SK-N-SH (cell line): ENCODE measurements around the gene RPEL1. TPM values are rescaled to one million over a fixed set of nuclear protein-coding genes. Genes with fewer than 3 reads are reported as not detected.

Experiments used
- CTCF ChIA-PET: fragments of 300-600, 350-600 bp; formaldehyde crosslinking; extraction: SDS; loops from one replicate; lab custom pipeline; 2021; lab: Yijun Ruan, JAX
- POLR2A ChIA-PET: fragments of 350-600 bp; sonication (Branson Sonifier 250); formaldehyde crosslinking; extraction: SDS; loops from one replicate; lab custom pipeline; 2020; ENCODE audit warnings: antibody characterized with exemption, inconsistent platforms; lab: Yijun Ruan, JAX
- DNase-seq: peaks from one replicate; pipeline ENCODE4 v3.0.0; 2012
- H2AFZ ChIP-seq: fragments of 200-600 bp; sonication (generic); 2 replicates; pipeline ENCODE4 v1.8.1; 2016; ENCODE audit warnings: antibody characterized with exemption, mild to moderate bottlenecking, low read depth
- H3F3A ChIP-seq: fragments of 200-600 bp; sonication (generic); replicated peaks from 2 replicates; pipeline ENCODE3; 2016; ENCODE audit warnings: antibody characterized with exemption, mild to moderate bottlenecking; ENCODE audit not compliant: insufficient read depth
- H3K27ac ChIP-seq, 2 experiments: fragments of 200-500 bp in 1 of 2; fragments of 200-600 bp in 1 of 2; sonication (Bioruptor generic) in 1 of 2; sonication (generic), shearing (Covaris generic) in 1 of 2; 2 replicates each; pipeline versions ENCODE4 v1.5.1 to v1.6.1; 2014 to 2016; ENCODE audit warnings: low read depth in 2 of 2, inconsistent platforms in 1 of 2, low read length in 1 of 2, mild to moderate bottlenecking in 1 of 2, mixed read lengths in 1 of 2
- H3K27me3 ChIP-seq: fragments of 200-600 bp; sonication (generic), shearing (Covaris generic); 2 replicates; pipeline ENCODE4 v1.6.1; 2016; ENCODE audit warnings: mixed run types; ENCODE audit not compliant: insufficient read depth
- H3K36me3 ChIP-seq, 2 experiments: fragments of 200-500 bp in 1 of 2; fragments of 200-600 bp in 1 of 2; sonication (Bioruptor generic) in 1 of 2; sonication (generic) in 1 of 2; replicated peaks in 1 of 2; 2 replicates each; pipeline versions ENCODE3 to v1.5.1; 2014 to 2016; ENCODE audit warnings: low read length in 1 of 2, mild to moderate bottlenecking in 1 of 2; ENCODE audit not compliant: insufficient read depth in 2 of 2, control insufficient read depth in 1 of 2
- H3K4me1 ChIP-seq, 2 experiments: fragments of 200-500 bp in 1 of 2; fragments of 200-600 bp in 1 of 2; sonication (Bioruptor generic) in 1 of 2; sonication (generic), shearing (Covaris generic) in 1 of 2; 2 replicates each; pipeline versions ENCODE4 v1.5.1 to v1.6.1; 2014 to 2016; ENCODE audit warnings: low read depth in 1 of 2, low read length in 1 of 2, mixed run types in 1 of 2; ENCODE audit not compliant: insufficient read depth in 2 of 2, control insufficient read depth in 1 of 2
- H3K4me2 ChIP-seq: fragments of 200-600 bp; sonication (generic), shearing (Covaris generic); 2 replicates; pipeline ENCODE4 v1.6.1; 2017; ENCODE audit warnings: mixed run types
- H3K4me3 ChIP-seq, 2 experiments: fragments of 200-500 bp in 1 of 2; fragments of 200-600 bp in 1 of 2; sonication (Bioruptor generic) in 1 of 2; sonication (generic), shearing (Covaris generic) in 1 of 2; 2 replicates each; pipeline versions ENCODE4 v1.5.1 to v1.8.1; 2014 to 2016; ENCODE audit warnings: low read depth in 2 of 2, inconsistent platforms in 1 of 2, low read length in 1 of 2, mild to moderate bottlenecking in 1 of 2, mixed read lengths in 1 of 2, moderate library complexity in 1 of 2
- H3K79me2 ChIP-seq: fragments of 200-600 bp; sonication (generic); 2 replicates; pipeline ENCODE4 v1.8.1; 2017; ENCODE audit warnings: mild to moderate bottlenecking; ENCODE audit not compliant: insufficient read depth
- H3K9ac ChIP-seq: fragments of 200-600 bp; sonication (generic); 2 replicates; pipeline ENCODE4 v1.6.1; 2017; ENCODE audit warnings: mixed run types
- H3K9me2 ChIP-seq: fragments of 200-600 bp; sonication (generic); 2 replicates; pipeline ENCODE4 v1.6.1; 2017; ENCODE audit warnings: mixed run types
- H3K9me3 ChIP-seq: fragments of 200-600 bp; sonication (generic); 2 replicates; pipeline ENCODE4 v1.6.1; 2017; ENCODE audit warnings: mixed run types, mild to moderate bottlenecking, moderate library complexity
- H4K20me1 ChIP-seq: fragments of 200-600 bp; sonication (generic); 2 replicates; pipeline ENCODE4 v1.6.1; 2017; ENCODE audit warnings: mild to moderate bottlenecking, mixed run types; ENCODE audit not compliant: insufficient read depth
- CTCF ChIP-seq: fragments of 200-600 bp; sonication (generic); IDR thresholded peaks from 2 replicates; pipeline ENCODE4 v1.6.1; 2017; ENCODE audit warnings: antibody characterized with exemption, mild to moderate bottlenecking, moderate library complexity
- EP300 ChIP-seq, 2 experiments: IDR thresholded peaks; 2 replicates each; pipeline versions ENCODE4 v1.4.0 to v1.6.1; 2012; ENCODE audit warnings: borderline replicate concordance in 1 of 2, low read depth in 1 of 2, low read length in 1 of 2
- EZH2phosphoT487 ChIP-seq: fragments of 200-600 bp; sonication (generic); IDR thresholded peaks from 2 replicates; pipeline ENCODE4 v1.6.1; 2017; ENCODE audit warnings: low read depth, mixed run types, mild to moderate bottlenecking, antibody characterized with exemption, moderate library complexity, borderline replicate concordance
- FOSL2 ChIP-seq: IDR thresholded peaks from 2 replicates; pipeline ENCODE4 v1.4.0; 2012; ENCODE audit warnings: low read depth, mild to moderate bottlenecking, moderate library complexity, borderline replicate concordance
- GABPA ChIP-seq: IDR thresholded peaks from 2 replicates; pipeline ENCODE4 v1.4.0; 2012; ENCODE audit warnings: low read depth, mild to moderate bottlenecking
- IRF3 ChIP-seq: fragments of 150-350 bp; IDR thresholded peaks from 2 replicates; pipeline ENCODE4 v1.6.1; 2016; ENCODE audit warnings: mild to moderate bottlenecking, low read depth, low read length
- MAX ChIP-seq: IDR thresholded peaks from 2 replicates; pipeline ENCODE4 v1.4.0; 2012; ENCODE audit warnings: low read depth
- MXI1 ChIP-seq: IDR thresholded peaks from 2 replicates; pipeline ENCODE4 v1.6.1; 2012; ENCODE audit warnings: mild to moderate bottlenecking, low read depth, low read length, improper control_type of control experiment
- NRF1 ChIP-seq: IDR thresholded peaks from 2 replicates; pipeline ENCODE4 v1.6.1; 2012; ENCODE audit warnings: low read depth, mild to moderate bottlenecking, low read length
- PBX3 ChIP-seq: IDR thresholded peaks from 2 replicates; pipeline ENCODE4; 2012
- POLR2AphosphoS5 ChIP-seq: IDR thresholded peaks from 2 replicates; pipeline ENCODE4 v1.6.1; 2012; ENCODE audit warnings: low read depth, low read length
- RAD21 ChIP-seq: IDR thresholded peaks from 2 replicates; pipeline ENCODE4 v1.6.1; 2012; ENCODE audit warnings: mild to moderate bottlenecking, low read length
- RCOR1 ChIP-seq: fragments of 150-350 bp; IDR thresholded peaks from 2 replicates; pipeline ENCODE4 v1.6.1; 2017; ENCODE audit warnings: antibody characterized with exemption, low read length
- RFX5 ChIP-seq: IDR thresholded peaks from 2 replicates; pipeline ENCODE4 v1.6.1; 2012; ENCODE audit warnings: mild to moderate bottlenecking, improper control_type of control experiment, low read length
- SIN3A ChIP-seq: IDR thresholded peaks from 2 replicates; pipeline ENCODE4 v1.6.1; 2012; ENCODE audit warnings: low read depth, mild to moderate bottlenecking, low read length, moderate library complexity, borderline replicate concordance
- SMC3 ChIP-seq: IDR thresholded peaks from 2 replicates; pipeline ENCODE4 v1.6.1; 2012; ENCODE audit warnings: low read depth, low read length, improper control_type of control experiment
- TCF12 ChIP-seq: IDR thresholded peaks from 2 replicates; pipeline ENCODE4 v1.4.0; 2012
- USF1 ChIP-seq: IDR thresholded peaks from 2 replicates; pipeline ENCODE4 v1.4.0; 2012; ENCODE audit warnings: low read depth, borderline replicate concordance
- USF2 ChIP-seq: fragments of 150-350 bp; IDR thresholded peaks from 2 replicates; pipeline ENCODE4 v1.6.1; 2017; ENCODE audit warnings: antibody characterized with exemption, low read length, low read depth, borderline replicate concordance
- YY1 ChIP-seq: IDR thresholded peaks from 2 replicates; pipeline ENCODE4 v1.4.0; 2012; ENCODE audit warnings: low read depth, mild to moderate bottlenecking
- ZBTB33 ChIP-seq: IDR thresholded peaks from 2 replicates; pipeline ENCODE4 v1.4.0; 2012; ENCODE audit warnings: low read depth, borderline replicate concordance
- WGBS: methylation state at CpG from one replicate; pipeline ENCODE4 v1.1.6; 2017; ENCODE audit warnings: low lambda C conversion rate; 5-methylcytosine and 5-hydroxymethylcytosine counted together
- polyA plus RNA-seq, 3 experiments: library from polyadenylated mRNA; depleted of rRNA; stranded (reverse); fragments of >200 nt; gene quantifications; 2 replicates each; pipeline ENCODE4 v1.2.3, GENCODE V29; 2012

Gene RPEL1
- polyA plus RNA-seq, 1 of the 3 experiments (the other 2 are of a cell fraction) = not detected

GRCh38 chr10:103246324-103246723 lies 637 bp downstream of the RPEL1 start:
- Histone ChIP-seq H3K27ac (no peak overlapping the region), H3K9ac (no peak overlapping the region)
- TF ChIP-seq RAD21 (peak; percentile 30), SMC3 (0 out of 2 replicates have a peak, but pooled peaks have one; percentile 6), CTCF (peak; percentile 29), SIN3A (no peak)
- TF ChIP-seq, all 33 proteins: peak for 3
- Histone ChIP-seq H3K36me3 (no peaks in the 10 kb centered on the region), H2AFZ (no peak overlapping the region), H3F3A (peaks cover 4% of the 10 kb centered on the region), H3K4me3 (no peak overlapping the region), H3K79me2 (no peaks in the 10 kb centered on the region), H3K4me1 (peaks cover 3 to 10% of the 10 kb centered on the region in 2 experiments; a peak in 2 of 4 replicates), H4K20me1 (no peaks in the 10 kb centered on the region), H3K9me2 (no peaks in the 10 kb centered on the region), H3K27me3 (no peaks in the 10 kb centered on the region), H3K4me2 (no peak overlapping the region), H3K9me3 (no peaks in the 10 kb centered on the region)
- 62% methylated on average over 4 of the region's 4 CpGs for WGBS
- ChIA-PET POLR2A (no interaction called here), CTCF (interaction anchor here (0.9 to 1.4 kb wide), 2 partner anchors 149 to 328 kb away, joined by 3 to 4 read pairs; partner anchors contain the start of gene CNNM2)
- DNase-seq = no peak

- Histone ChIP-seq H3K4me2 (no peak overlapping the region), H3K36me3 (no peaks in the 10 kb centered on the region), H3K9ac (no peak overlapping the region), H4K20me1 (no peaks in the 10 kb centered on the region), H3K9me3 (no peaks in the 10 kb centered on the region), H3K27me3 (no peaks in the 10 kb centered on the region), H3K4me3 (no peak overlapping the region), H3K79me2 (no peaks in the 10 kb centered on the region), H3K9me2 (no peaks in the 10 kb centered on the region), H2AFZ (no peak overlapping the region), H3K27ac (no peak overlapping the region), H3K4me1 (no peaks in the 10 kb centered on the region), H3F3A (peaks cover 4% of the 10 kb centered on the region)
- WGBS = 64% methylated on average over 3 of the region's 3 CpGs
- no peak for DNase-seq
- ChIA-PET CTCF (no interaction called here), POLR2A (no interaction called here)
- TF ChIP-seq ZBTB33 = no peak
- no peak for TF ChIP-seq RFX5
- TF ChIP-seq PBX3 = no peak
- TF ChIP-seq GABPA = no peak
- TF ChIP-seq YY1 = no peak
- TF ChIP-seq TCF12 = no peak
- no peak for TF ChIP-seq USF1
- no peak for TF ChIP-seq NRF1
- no peak for TF ChIP-seq FOSL2
- no peak for TF ChIP-seq USF2
- no peak for TF ChIP-seq POLR2AphosphoS5
- no peak for TF ChIP-seq MXI1
- TF ChIP-seq IRF3 = no peak
- TF ChIP-seq MAX = no peak
- TF ChIP-seq EP300 (IDR thresholded peaks at IDR 0.05; ENCODE audit: borderline replicate concordance in 1 of 2, low read depth in 1 of 2, low read length in 1 of 2) = no peak
- TF ChIP-seq RCOR1 = no peak
- no peak for TF ChIP-seq EZH2phosphoT487
These were observed 8.4 kb downstream of the RPEL1 start for GRCh38 chr10:103254113-103254512.
